GM18526 (cell line): ENCODE data around the gene MRC2.

Source experiments
- POLR2A ChIP-seq: IDR thresholded peaks from 3 replicates; pipeline ENCODE4 v1.6.1; 2011; ENCODE audit not compliant: insufficient read length; ENCODE audit errors: extremely low read depth

The MRC2 gene

DNA sequence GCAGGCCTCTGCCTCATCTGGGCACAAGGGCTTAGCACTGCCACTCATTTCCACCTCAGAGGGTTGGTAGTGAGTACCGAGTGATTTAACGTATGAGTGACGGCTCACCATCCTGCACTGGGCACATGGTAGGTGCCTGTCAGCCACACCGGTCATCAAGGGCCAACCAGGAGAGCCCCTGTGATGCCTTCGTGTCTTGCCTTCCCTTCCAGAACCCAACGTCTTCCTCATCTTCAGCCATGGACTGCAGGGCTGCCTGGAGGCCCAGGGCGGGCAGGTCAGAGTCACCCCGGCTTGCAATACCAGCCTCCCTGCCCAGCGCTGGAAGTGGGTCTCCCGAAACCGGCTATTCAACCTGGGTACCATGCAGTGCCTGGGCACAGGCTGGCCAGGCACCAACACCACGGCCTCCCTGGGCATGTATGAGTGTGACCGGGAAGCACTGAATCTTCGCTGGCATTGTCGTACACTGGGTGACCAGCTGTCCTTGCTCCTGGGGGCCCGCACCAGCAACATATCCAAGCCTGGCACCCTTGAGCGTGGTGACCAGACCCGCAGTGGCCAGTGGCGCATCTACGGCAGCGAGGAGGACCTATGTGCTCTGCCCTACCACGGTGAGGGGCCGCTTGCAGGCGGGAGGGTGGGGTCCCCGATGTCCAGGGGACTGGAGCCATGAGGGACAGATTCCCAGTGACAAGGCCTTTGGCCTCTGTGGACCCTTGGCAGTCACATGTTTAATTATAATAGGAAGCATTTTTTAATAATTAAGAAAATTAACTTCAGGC, 37.1 kb downstream of the MRC2 start:
- TF ChIP-seq POLR2A: no peak

DNA sequence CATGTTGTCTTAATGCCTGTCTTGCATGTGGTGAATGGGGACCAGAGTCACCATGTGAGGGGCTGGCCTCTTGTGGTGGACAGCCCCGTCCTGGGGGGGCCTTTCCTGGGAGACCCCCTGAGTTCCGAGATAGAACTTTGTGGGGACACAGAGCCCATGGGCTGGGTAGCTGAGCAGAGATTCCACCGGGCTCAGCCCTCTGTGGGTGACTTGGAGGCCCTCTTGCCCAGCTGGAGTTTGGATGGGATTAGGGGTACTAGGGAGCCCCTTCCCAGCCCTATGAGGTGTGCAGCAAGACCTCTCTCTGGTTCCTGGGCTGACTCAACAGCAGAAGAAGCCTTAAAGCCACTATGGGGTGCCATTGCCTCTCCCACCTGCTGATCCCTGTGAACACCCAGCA, 38.1 kb downstream of the MRC2 start:
- TF ChIP-seq POLR2A: no peak

DNA sequence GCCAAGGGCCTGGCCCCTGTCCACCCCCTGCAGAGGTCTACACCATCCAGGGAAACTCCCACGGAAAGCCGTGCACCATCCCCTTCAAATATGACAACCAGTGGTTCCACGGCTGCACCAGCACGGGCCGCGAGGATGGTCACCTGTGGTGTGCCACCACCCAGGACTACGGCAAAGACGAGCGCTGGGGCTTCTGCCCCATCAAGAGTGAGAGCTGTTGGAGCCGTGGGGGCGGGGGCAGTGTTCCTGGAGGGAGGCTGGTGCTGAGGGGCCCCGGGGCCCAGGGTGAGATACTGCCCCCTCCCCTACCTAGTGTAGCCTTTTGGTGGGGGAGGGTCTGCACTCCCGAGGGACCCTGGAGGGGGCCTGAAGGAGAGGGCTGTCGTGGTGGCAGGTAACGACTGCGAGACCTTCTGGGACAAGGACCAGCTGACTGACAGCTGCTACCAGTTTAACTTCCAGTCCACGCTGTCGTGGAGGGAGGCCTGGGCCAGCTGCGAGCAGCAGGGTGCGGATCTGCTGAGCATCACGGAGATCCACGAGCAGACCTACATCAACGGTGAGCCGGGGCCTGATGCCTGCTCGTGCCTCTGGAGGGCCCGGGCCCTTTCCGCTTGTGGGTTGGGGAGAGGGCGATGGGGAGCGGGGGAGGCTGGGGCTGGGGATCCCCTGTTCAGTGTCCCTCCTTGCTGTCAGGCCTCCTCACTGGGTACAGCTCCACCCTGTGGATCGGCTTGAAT, 38.8 kb downstream of the MRC2 start:
- no peak for TF ChIP-seq POLR2A

- no peak for TF ChIP-seq POLR2A
Measured at GRCh38 chr17:62666801-62667591, 39.5 kb downstream of the MRC2 start.

- no peak for TF ChIP-seq POLR2A
Measured at GRCh38 chr17:62668091-62668804, 40.8 kb downstream of the MRC2 start.

GRCh38 chr17:62670202-62670821, 42.8 kb downstream of the MRC2 start:
- TF ChIP-seq POLR2A: no peak

GRCh38 chr17:62671553-62671952, 44.1 kb downstream of the MRC2 start:
- TF ChIP-seq POLR2A: no peak

- TF ChIP-seq POLR2A: no peak
Measured at GRCh38 chr17:62672957-62673356, 45.5 kb downstream of the MRC2 start.

DNA sequence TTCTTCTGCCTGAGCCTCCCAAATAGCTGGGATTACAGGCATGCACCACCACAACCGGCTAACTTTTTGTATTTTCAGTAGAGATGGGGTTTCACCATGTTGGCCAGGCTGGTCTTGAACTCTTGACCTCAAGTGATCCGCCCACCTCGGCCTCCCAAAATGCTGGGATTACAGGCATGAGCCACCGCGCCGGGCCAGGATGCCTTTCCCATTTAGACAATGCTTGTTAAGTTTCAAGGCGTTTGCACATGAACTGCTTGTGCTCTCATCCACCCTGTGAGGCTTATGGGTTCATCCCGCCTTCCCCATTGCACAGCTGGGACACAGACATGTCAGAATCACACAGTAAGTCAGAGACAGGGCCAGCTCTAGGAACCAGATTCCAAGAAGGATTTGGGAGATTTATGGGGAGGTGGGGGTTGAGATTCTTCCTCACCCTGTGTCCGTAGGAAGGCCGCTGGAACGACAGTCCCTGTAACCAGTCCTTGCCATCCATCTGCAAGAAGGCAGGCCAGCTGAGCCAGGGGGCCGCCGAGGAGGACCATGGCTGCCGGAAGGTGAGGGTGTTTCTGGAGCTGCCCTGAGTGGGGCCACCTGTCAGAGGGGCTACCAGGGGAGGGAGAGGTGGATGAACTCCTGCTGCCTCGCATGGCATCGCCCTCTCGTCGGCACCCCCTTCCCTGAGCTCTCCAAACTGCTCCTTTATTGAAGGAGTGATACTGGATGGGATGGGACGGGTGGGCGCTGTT, 46.3 kb downstream of the MRC2 start:
- no peak for TF ChIP-seq POLR2A

GRCh38 chr17:62674363-62674739, 46.9 kb downstream of the MRC2 start:
- no peak for TF ChIP-seq POLR2A

DNA sequence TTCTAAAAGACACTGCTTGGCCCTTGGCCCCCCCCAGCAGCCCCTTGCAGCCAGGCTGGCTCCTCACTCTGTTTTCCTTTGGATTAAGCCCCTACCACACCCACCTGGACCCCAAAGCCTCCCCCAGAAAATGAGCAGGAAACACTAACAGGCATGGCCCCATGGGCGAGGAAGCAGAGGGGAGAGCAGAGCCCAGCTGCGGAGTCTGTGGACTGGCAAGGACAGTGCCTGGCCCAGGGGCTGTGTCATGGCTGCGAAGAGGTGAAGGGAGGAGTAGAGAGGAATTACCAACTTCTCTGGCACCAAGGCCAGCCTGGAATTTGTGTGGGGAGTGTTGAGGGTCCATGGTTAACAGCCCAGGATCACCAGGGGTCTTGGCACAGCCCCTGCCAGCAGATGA, 47.4 kb downstream of the MRC2 start:
- TF ChIP-seq POLR2A: no peak

DNA sequence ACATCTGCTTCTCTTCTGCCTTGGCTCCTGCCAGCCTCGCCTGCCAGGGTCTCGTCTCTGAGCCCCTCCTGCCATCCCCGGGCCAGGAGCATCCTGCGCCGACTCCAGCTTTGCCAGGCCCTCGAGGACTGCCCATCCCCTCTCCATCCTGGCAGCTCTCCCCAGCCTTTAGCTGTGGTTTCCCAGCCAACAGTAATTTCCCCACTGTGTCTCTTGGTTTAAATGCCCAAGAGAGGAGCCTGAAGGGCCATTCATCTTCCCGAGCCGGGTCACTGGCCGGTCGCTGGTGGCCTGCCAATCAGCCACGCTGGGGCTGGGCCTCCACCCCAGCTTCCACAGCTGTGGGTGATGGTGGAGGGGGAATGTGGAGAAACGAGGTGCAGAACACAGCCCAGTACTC, 47.8 kb downstream of the MRC2 start:
- TF ChIP-seq POLR2A: no peak

DNA sequence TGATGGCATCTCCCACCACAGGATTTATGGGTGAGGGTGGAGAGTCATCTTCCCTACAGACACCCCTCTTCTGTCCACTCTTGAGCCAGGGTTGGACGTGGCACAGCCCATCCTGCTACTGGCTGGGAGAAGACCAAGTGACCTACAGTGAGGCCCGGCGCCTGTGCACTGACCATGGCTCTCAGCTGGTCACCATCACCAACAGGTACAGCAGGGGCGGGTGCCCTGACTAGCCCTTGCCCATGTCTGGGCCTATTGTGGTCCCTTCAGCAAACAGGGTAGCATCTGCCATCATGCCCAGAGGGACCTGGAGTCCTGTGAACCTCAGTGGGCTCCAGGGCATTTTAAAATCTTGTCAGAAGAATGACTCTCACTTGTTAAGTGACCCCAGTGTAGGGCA, 48.2 kb downstream of the MRC2 start:
- no peak for TF ChIP-seq POLR2A

DNA sequence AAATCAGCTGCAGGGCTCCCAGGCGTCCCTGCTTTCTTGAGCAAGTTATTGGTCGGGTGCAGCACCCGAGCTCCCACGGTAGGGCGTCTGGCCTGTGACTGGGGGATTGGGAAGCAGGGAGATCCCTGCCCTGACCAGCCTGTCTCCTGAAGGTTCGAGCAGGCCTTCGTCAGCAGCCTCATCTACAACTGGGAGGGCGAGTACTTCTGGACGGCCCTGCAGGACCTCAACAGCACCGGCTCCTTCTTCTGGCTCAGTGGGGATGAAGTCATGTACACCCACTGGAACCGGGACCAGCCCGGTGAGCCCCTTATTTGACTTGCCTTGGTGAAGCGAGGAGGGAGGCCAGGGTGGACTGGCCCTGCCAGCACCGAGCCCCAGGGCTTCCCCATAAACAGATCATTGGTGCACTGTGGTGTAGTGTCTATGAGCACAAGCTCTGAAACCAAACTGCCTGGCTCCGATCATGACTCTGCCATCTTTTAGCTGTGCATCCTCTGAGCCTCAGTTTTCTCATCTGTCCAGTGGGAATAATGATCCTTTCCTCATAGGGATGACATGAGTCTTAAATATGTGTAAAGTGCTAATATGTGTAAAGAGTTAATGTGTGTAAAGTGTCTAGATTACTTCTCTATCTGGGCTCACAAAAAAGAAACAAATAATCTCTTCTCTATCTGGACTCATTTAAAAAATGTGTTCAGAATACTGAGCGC, 48.9 kb downstream of the MRC2 start:
- no peak for TF ChIP-seq POLR2A
